Neural cell (in vitro differentiated cells): ENCODE measurements around the gene CCDC71. TPM values are rescaled to one million over a fixed set of nuclear protein-coding genes. Genes with fewer than 3 reads are reported as not detected.

Source experiments
- H2AFZ ChIP-seq: fragments of 200-600, 300-800 bp; sonication (generic), shearing (Covaris generic); 2 replicates; pipeline ENCODE4 v1.6.0; 2014; ENCODE audit warnings: low read depth, mild to moderate bottlenecking, antibody characterized with exemption, low read length, moderate library complexity
- H3F3A ChIP-seq: fragments of 200-600 bp; shearing (Covaris generic); 2 replicates; pipeline ENCODE4 v1.6.1; 2016; ENCODE audit warnings: mild to moderate bottlenecking, moderate library complexity, mixed read lengths, antibody characterized with exemption, low read length; ENCODE audit not compliant: insufficient read depth, poor library complexity, severe bottlenecking
- H3K27ac ChIP-seq: fragments of 200-600, 300-800 bp; sonication (generic), shearing (Covaris generic); 2 replicates; pipeline ENCODE4 v1.5.1; 2014; ENCODE audit warnings: mild to moderate bottlenecking, low read length, moderate library complexity
- H3K27me3 ChIP-seq: fragments of 300-800, 200-600 bp; sonication (generic), shearing (Covaris generic); 2 replicates; pipeline ENCODE4 v1.6.0; 2014; ENCODE audit warnings: mild to moderate bottlenecking, low read depth, low read length, moderate library complexity; ENCODE audit not compliant: insufficient read depth
- H3K36me3 ChIP-seq: fragments of 300-800, 200-600 bp; sonication (generic), shearing (Covaris generic); 2 replicates; pipeline ENCODE4 v1.5.1; 2014; ENCODE audit warnings: mild to moderate bottlenecking, antibody characterized with exemption, low read length, moderate library complexity; ENCODE audit not compliant: insufficient read depth
- H3K4me2 ChIP-seq: fragments of 300-800, 200-600 bp; sonication (generic), shearing (Covaris generic); 2 replicates; pipeline ENCODE4 v1.6.0; 2014; ENCODE audit warnings: mild to moderate bottlenecking, low read length
- H3K4me3 ChIP-seq: fragments of 300-800, 200-600 bp; sonication (generic), shearing (Covaris generic); 2 replicates; pipeline ENCODE4 v1.5.1; 2014; ENCODE audit warnings: mild to moderate bottlenecking, low read length, moderate library complexity
- H3K79me2 ChIP-seq: fragments of 200-600 bp; shearing (Covaris generic); replicated peaks from 2 replicates; pipeline ENCODE4 v1.6.0; 2014; ENCODE audit warnings: mild to moderate bottlenecking, low read length, moderate library complexity; ENCODE audit not compliant: insufficient read depth
- H3K9ac ChIP-seq: fragments of 300-800, 200-600 bp; sonication (generic), shearing (Covaris generic); 2 replicates; pipeline ENCODE4 v1.6.1; 2016; ENCODE audit warnings: mild to moderate bottlenecking, low read length, mixed read lengths
- H3K9me2 ChIP-seq: fragments of 200-600 bp; shearing (Covaris generic); 2 replicates; pipeline ENCODE4 v1.6.1; 2016; ENCODE audit warnings: mild to moderate bottlenecking, low read length, mixed read lengths; ENCODE audit not compliant: insufficient read depth
- H3K9me3 ChIP-seq: fragments of 200-600, 300-800 bp; sonication (generic), shearing (Covaris generic); 2 replicates; pipeline ENCODE4 v1.6.1; 2016; ENCODE audit warnings: mild to moderate bottlenecking, mixed run types, low read length, moderate library complexity, mixed read lengths
- H4K20me1 ChIP-seq: fragments of 200-600 bp; shearing (Covaris generic); 2 replicates; pipeline ENCODE4 v1.6.1; 2016; ENCODE audit warnings: mild to moderate bottlenecking, mixed run types; ENCODE audit not compliant: insufficient read depth
- CTCF ChIP-seq: fragments of 450-650 bp; IDR thresholded peaks from 2 replicates; pipeline ENCODE4 v1.5.1; 2014; ENCODE audit warnings: antibody characterized with exemption, mild to moderate bottlenecking, moderate library complexity; ENCODE audit not compliant: poor library complexity, severe bottlenecking
- EP300 ChIP-seq: fragments of 450-650 bp; conservative IDR thresholded peaks from 2 replicates; pipeline ENCODE4 v1.6.1; 2014; ENCODE audit warnings: antibody characterized with exemption, mild to moderate bottlenecking, moderate library complexity; ENCODE audit not compliant: poor library complexity, severe bottlenecking
- EZH2 ChIP-seq: fragments of 200-600, 300-800 bp; shearing (Covaris generic), sonication (generic); IDR thresholded peaks from 2 replicates; pipeline ENCODE4 v1.6.1; 2014; ENCODE audit warnings: antibody characterized with exemption, low read length, borderline replicate concordance, mild to moderate bottlenecking; ENCODE audit not compliant: insufficient read depth, poor library complexity, severe bottlenecking
- MXI1 ChIP-seq: fragments of 450-650 bp; conservative IDR thresholded peaks from 2 replicates; pipeline ENCODE4 v1.6.1; 2014; ENCODE audit warnings: antibody characterized with exemption, mild to moderate bottlenecking; ENCODE audit not compliant: poor library complexity, severe bottlenecking
- POLR2AphosphoS5 ChIP-seq: IDR thresholded peaks from 2 replicates; pipeline ENCODE4 v1.6.1; 2012
- RAD21 ChIP-seq: fragments of 450-650 bp; conservative IDR thresholded peaks from 2 replicates; pipeline ENCODE4 v1.6.1; 2014; ENCODE audit warnings: antibody characterized with exemption, mild to moderate bottlenecking, moderate library complexity
- REST ChIP-seq: IDR thresholded peaks from 2 replicates; pipeline ENCODE4 v1.6.1; 2012; ENCODE audit warnings: borderline replicate concordance
- SMC3 ChIP-seq: fragments of 450-650 bp; conservative IDR thresholded peaks from 2 replicates; pipeline ENCODE4 v1.6.1; 2014; ENCODE audit warnings: antibody characterized with exemption, mild to moderate bottlenecking, moderate library complexity; ENCODE audit not compliant: poor library complexity
- TAF1 ChIP-seq: IDR thresholded peaks from 2 replicates; pipeline ENCODE4 v1.6.1; 2012; ENCODE audit warnings: low read depth
- polyA plus RNA-seq: library from polyadenylated mRNA; depleted of rRNA; stranded (reverse); fragments of >200 nt; gene quantifications from 2 replicates; pipeline ENCODE4 v1.2.3, GENCODE V29; 2014

CCDC71 gene
- polyA plus RNA-seq, 1 donor from 2014 or later: 14.8 TPM

DNA sequence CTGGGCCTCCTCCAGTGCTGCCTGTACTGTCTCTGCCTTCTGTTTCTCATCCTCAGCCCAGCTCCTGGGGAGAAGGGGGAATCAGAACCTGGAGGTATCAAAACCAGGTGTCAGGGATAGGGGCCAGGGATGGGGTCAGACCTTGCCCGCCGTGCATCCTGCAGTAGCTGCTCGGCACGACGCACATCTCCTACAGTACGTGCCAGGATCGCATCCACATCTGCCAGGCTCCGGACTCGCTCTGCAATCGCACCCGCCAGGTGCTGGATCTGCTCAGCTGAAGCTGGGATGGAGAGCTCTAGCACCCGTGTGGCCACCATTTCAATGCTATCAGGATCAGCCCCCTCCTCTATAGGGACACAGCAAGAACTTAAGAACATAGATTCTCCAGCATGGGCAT, 44.1 kb downstream of the CCDC71 start:
- TF ChIP-seq POLR2AphosphoS5 (no peak), EZH2 (no peak), CTCF (no peak), EP300 (no peak), MXI1 (no peak), SMC3 (no peak), TAF1 (no peak), REST (no peak), RAD21 (no peak)
- Histone ChIP-seq H3K9me2 (no peaks in the 10 kb centered on the region), H3K9ac (no peak overlapping the region), H3K79me2 (peaks cover 15% of the 10 kb centered on the region), H2AFZ (no peak overlapping the region), H3F3A (no peaks in the 10 kb centered on the region), H4K20me1 (no peaks in the 10 kb centered on the region), H3K4me3 (no peak overlapping the region), H3K27ac (no peak overlapping the region), H3K9me3 (no peaks in the 10 kb centered on the region), H3K27me3 (no peaks in the 10 kb centered on the region), H3K36me3 (no peaks in the 10 kb centered on the region), H3K4me2 (no peak overlapping the region)

GRCh38 chr3:49121132-49121736, 44.9 kb downstream of the CCDC71 start:
- H3K4me3 ChIP-seq: peak overlapping the region; percentile 100
- peak overlapping the region; percentile 92 for H3K27ac ChIP-seq
- H2AFZ ChIP-seq: peak overlapping the region; percentile 73
- no peak overlapping the region for H3K4me2 ChIP-seq
- H3F3A ChIP-seq: no peaks in the 10 kb centered on the region
- H3K79me2 ChIP-seq: peaks cover 15% of the 10 kb centered on the region
- no peaks in the 10 kb centered on the region for H3K9me2 ChIP-seq
- H3K27me3 ChIP-seq: no peaks in the 10 kb centered on the region
- TF ChIP-seq POLR2AphosphoS5 (no peak), EZH2 (no peak), REST (no peak), MXI1 (no peak), EP300 (no peak), SMC3 (no peak), RAD21 (no peak), TAF1 (no peak), CTCF (no peak)
- no peaks in the 10 kb centered on the region for H3K36me3 ChIP-seq
- H3K9me3 ChIP-seq: no peaks in the 10 kb centered on the region
- no peaks in the 10 kb centered on the region for H4K20me1 ChIP-seq
- peak overlapping the region; percentile 97 for H3K9ac ChIP-seq
